ENCODE data around the gene UBR3. TPM values are rescaled to one million over a fixed set of nuclear protein-coding genes. Genes with fewer than 3 reads are reported as not detected.

UBR3 gene
- total RNA-seq, 1 donor from 2014 or later, result 35.6 TPM

DNA sequence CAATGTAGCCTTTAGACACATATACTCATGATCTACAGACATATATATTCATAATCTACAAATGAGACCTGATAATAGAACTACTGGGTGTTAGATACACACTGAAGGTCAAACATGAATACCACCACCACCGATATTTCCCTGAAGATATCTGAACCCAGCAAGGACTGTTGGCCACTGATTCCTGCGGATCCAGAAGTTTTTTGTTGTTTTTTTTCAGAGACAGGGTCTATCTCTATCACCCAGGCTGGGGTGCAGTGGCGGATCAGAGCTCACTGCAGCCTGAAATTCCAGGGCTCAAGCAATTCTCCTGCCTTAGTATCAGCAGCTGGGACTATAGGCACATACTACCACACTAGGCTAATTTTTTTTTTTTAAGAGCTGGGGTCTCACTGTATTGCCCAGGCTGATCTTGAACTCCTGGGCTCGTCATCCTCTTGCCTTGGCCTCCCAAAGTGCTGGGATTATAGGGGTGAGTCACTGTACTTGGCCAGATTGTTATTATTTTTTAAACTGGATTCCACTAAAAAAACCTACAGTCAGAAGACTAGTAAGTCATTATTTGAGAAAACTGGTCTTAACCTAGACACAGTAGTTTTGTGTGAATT is 4.4 kb upstream of the UBR3 start:
- H3K4me3 Mint-ChIP-seq, result peak overlapping the region; percentile 42
- H3K4me1 Mint-ChIP-seq, result peaks cover 40% of the 10 kb centered on the region
- intact Hi-C loops (cut with micrococcal nuclease), result no loop called here
- H3K27me3 Mint-ChIP-seq, result no peaks in the 10 kb centered on the region
- H3K36me3 Mint-ChIP-seq (ENCODE audit: low read depth), result peaks cover 36% of the 10 kb centered on the region
- DNase-seq, result no peak
- POLR2A ChIA-PET, result no interaction called here
- no peaks in the 10 kb centered on the region for H3K9me3 Mint-ChIP-seq
- H3K27ac Mint-ChIP-seq, result no peak overlapping the region
- TF ChIP-seq, protein P1, sequence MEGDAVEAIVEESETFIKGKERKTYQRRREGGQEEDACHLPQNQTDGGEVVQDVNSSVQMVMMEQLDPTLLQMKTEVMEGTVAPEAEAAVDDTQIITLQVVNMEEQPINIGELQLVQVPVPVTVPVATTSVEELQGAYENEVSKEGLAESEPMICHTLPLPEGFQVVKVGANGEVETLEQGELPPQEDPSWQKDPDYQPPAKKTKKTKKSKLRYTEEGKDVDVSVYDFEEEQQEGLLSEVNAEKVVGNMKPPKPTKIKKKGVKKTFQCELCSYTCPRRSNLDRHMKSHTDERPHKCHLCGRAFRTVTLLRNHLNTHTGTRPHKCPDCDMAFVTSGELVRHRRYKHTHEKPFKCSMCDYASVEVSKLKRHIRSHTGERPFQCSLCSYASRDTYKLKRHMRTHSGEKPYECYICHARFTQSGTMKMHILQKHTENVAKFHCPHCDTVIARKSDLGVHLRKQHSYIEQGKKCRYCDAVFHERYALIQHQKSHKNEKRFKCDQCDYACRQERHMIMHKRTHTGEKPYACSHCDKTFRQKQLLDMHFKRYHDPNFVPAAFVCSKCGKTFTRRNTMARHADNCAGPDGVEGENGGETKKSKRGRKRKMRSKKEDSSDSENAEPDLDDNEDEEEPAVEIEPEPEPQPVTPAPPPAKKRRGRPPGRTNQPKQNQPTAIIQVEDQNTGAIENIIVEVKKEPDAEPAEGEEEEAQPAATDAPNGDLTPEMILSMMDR (IDR thresholded peaks at IDR 0.05), result no peak
- ATAC-seq (ENCODE audit: low read depth), result no peak
- CTCF ChIA-PET, result no interaction called here

DNA sequence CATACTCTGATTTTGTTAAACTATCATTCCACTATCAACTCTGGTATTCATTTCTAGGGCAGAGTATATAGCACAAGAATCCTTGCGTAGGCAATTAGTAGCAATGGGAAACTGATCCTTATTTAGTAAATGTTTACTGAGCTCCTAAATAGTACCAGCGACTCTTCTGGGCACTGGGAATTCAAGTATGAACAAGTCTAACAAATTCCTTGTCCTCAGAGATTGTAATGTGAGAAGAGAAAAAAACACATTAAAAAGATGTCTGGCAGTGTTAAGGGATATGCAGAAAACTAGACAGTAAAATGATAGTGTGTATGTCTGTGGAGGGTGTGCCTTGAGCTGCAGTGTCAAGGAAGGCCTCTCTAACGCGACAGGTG is 3.3 kb upstream of the UBR3 start:
- Mint-ChIP-seq H3K27me3 (no peaks in the 10 kb centered on the region), H3K27ac (peak overlapping the region; percentile 85), H3K9me3 (no peaks in the 10 kb centered on the region), H3K4me3 (peak overlapping the region; percentile 92), H3K36me3 (ENCODE audit: low read depth) (peaks cover 34% of the 10 kb centered on the region), H3K4me1 (peaks cover 49% of the 10 kb centered on the region)
- DNase-seq (no peak), ATAC-seq (ENCODE audit: low read depth) (no peak)
- POLR2A ChIA-PET, result interaction anchor here (0.6 to 1.8 kb wide), 5 partner anchors 8 to 241 kb away, joined by 3 to 7 read pairs (median 3); partner anchors contain the start of gene SSB
- CTCF ChIA-PET, result interaction anchor here (1.1 to 1.6 kb wide), 5 partner anchors 10 to 105 kb away, joined by 3 to 12 read pairs (median 4); no protein-coding TSS in a partner anchor
- intact Hi-C loops (cut with micrococcal nuclease), result loop anchor here (1.0 to 2.0 kb wide), 5 partner anchors 25 to 240 kb away; partner anchors contain the start of genes CFAP210, KLHL23, PHOSPHO2 and PPIG
- TF ChIP-seq, protein P1 (IDR thresholded peaks at IDR 0.05), result no peak

GRCh38 chr2:169824373-169825333 is 2.6 kb upstream of the UBR3 start, which contains the start of gene METTL5:
METTL5 (minus strand) TSS chr2:169824905; CDS start chr2:169824597, 308 bp downstream.
- H3K27me3 Mint-ChIP-seq, result no peaks in the 10 kb centered on the region
- H3K4me1 Mint-ChIP-seq, result peaks cover 51% of the 10 kb centered on the region
- ATAC-seq (ENCODE audit: low read depth), result peak; percentile 73
- ChIA-PET POLR2A (interaction anchor here (0.5 to 1.8 kb wide), 6 partner anchors 9 to 358 kb away, joined by 3 to 7 read pairs (median 3); partner anchors contain the start of gene SSB), CTCF (interaction anchor here (1.0 to 1.6 kb wide), 6 partner anchors 9 to 104 kb away, joined by 3 to 12 read pairs (median 4); no protein-coding TSS in a partner anchor)
- peaks cover 29% of the 10 kb centered on the region for H3K36me3 Mint-ChIP-seq (ENCODE audit: low read depth)
- peak within 1 kb of the TSS; percentile 92 for H3K4me3 Mint-ChIP-seq
- intact Hi-C loops (cut with micrococcal nuclease), result loop anchor here (1.0 to 2.0 kb wide), 5 partner anchors 25 to 240 kb away; partner anchors contain the start of genes CFAP210, KLHL23, PHOSPHO2 and PPIG
- TF ChIP-seq, protein P1 (IDR thresholded peaks at IDR 0.05), result peak; percentile 40
- H3K9me3 Mint-ChIP-seq, result no peaks in the 10 kb centered on the region
- DNase-seq, result peak; percentile 84
- peak within 1 kb of the TSS; percentile 85 for H3K27ac Mint-ChIP-seq

DNA sequence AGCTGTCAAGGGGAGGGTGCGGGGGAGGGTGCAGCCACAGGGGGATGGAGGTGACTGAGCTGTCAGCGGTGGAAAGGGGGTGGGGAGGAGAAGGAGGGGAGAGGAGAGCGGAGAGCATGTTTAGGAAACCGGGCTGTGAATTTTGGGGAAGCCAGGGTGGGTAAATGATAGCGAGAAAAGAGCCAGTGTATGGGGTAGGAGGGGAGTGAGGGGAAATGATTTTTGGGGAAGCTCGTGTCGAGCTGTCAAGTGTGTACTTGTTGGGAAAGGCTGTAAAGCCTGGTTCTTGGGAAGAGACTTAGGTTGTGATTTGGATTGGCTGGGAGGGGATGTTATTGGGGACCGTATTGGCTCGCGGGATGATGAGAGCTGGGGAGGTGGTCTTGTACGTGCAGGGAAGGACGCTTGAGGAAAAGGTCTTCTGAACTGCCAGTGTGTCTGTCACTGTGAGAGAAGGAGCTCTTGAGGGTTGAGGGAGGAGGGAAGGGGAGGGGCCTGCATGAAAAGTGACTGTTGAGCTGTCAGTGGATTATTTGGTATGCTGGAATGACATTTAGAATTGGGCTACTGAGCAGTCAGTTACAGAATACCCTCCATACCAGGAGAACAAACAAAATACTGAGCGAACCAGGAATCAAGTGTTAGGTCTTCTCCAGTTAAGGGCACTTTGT is 1.0 kb downstream of the UBR3 start:
- ChIA-PET POLR2A (interaction anchor here (1.3 to 3.0 kb wide), 3 partner anchors 26 to 134 kb away, joined by 6 to 26 read pairs (median 11); partner anchors contain the start of genes CFAP210, PHOSPHO2 and SSB), CTCF (interaction anchor here (1.3 to 1.9 kb wide), 2 partner anchors 29 to 49 kb away, joined by 3 to 7 read pairs; partner anchors contain the start of gene SSB)
- Mint-ChIP-seq H3K36me3 (ENCODE audit: low read depth) (peaks cover 13% of the 10 kb centered on the region), H3K4me3 (peak overlapping the region; percentile 95), H3K27me3 (no peaks in the 10 kb centered on the region), H3K9me3 (no peaks in the 10 kb centered on the region), H3K27ac (peak overlapping the region; percentile 79), H3K4me1 (peaks cover 47% of the 10 kb centered on the region)
- ATAC-seq (ENCODE audit: low read depth) (peak; percentile 6), DNase-seq (peak; percentile 27)
- intact Hi-C loops (cut with micrococcal nuclease), result no loop called here
- TF ChIP-seq, protein P1 (IDR thresholded peaks at IDR 0.05), result no peak

Data from activated B cell treated with CpG ODN at 0.5 μM for 24 hours (primary cell).